Right atrium auricular region (tissue), 2 donors: ENCODE measurements around the gene ZDHHC15. TPM values are rescaled to one million over a fixed set of nuclear protein-coding genes. Genes with fewer than 3 reads are reported as not detected.
"Not testable (repeated sequence)": the region's sequence is repeated elsewhere in the genome, so short reads cannot be mapped to it uniquely, and the experiment has no call there.

Experiments used
- DNase-seq: peaks from one replicate; pipeline ENCODE4 v3.0.0-alpha.2; 2019; ENCODE audit warnings: low spot score
- H3K27ac ChIP-seq, 2 donors: fragments of 200-600 bp; sonication (generic); 1 replicate in 1 of 2; 2 replicates in 1 of 2; pipeline ENCODE4 v1.5.1; 2016 to 2019
- H3K27me3 ChIP-seq, 2 donors: fragments of 200-600 bp; sonication (generic); one replicate each; pipeline versions ENCODE4 v1.5.1 to v1.6.0; 2017 to 2019
- H3K36me3 ChIP-seq: fragments of 200-600 bp; sonication (generic); one replicate; pipeline ENCODE4 v1.5.1; 2016
- H3K4me1 ChIP-seq, 2 donors: fragments of 200-600 bp; sonication (generic); one replicate each; pipeline versions ENCODE4 v1.5.1 to v1.6.0; 2017 to 2019
- H3K4me3 ChIP-seq, 2 donors: fragments of 200-600 bp; sonication (generic); 1 replicate in 1 of 2; 2 replicates in 1 of 2; pipeline ENCODE4 v1.5.1; 2017 to 2019; ENCODE audit warnings: mild to moderate bottlenecking in 1 of 2, moderate library complexity in 1 of 2
- H3K9me3 ChIP-seq, 2 donors: fragments of 200-600 bp; sonication (generic); one replicate each; pipeline ENCODE4 v1.5.1; 2019
- total RNA-seq, 2 donors: library from RNA; depleted of rRNA; stranded (reverse); fragments of >200 nt; gene quantifications; one replicate each; pipeline ENCODE4 v1.1.0, GENCODE V29; 2016
- TF ChIP-seq, protein P1 (sequence below), 2 donors: fragments of 200-600 bp; sonication (generic); IDR thresholded peaks; one replicate each; pipeline ENCODE4 v1.5.1; 2019; ENCODE audit warnings: antibody characterized with exemption in 2 of 2

Gene ZDHHC15
- total RNA-seq, 2 donors from 2014 or later, result 2.8 to 3.6 TPM

DNA sequence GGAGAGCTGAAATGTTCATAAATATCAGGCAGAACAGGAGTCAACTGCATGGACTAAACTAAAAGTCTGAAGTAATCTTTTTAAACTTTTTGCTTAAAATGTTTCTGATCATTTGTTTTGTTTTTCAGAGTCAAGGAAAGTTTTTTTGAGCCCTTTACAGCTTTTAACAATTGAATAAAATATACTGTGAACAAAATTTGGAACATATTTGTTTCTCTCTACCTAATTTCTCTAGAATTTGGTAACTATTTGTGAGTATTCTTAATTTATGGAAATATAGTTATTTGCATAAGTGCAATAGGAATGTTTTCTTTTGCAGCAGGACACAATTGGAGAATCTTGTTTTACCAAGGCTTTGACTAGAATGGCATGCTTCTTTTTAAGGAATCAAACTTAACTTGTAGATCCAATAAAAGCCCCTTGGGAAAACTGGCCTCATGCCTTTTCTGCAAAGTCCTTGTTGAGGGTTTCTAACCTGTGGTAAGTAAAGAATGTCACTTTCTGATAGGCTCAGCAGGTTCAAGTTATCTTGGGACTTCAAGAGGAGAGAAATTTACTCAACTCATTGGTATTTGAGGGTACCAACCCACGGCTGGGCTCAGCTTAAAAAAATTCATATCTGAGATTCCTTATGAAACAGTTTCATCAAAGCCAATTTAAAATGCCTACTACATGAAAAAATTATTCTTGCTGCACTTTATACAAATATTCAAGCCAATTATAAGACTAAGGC lies 157.4 kb downstream of the ZDHHC15 start:
- no peaks in the 10 kb centered on the region for H3K4me1 ChIP-seq
- no peaks in the 10 kb centered on the region for H3K27me3 ChIP-seq
- TF ChIP-seq, protein P1, sequence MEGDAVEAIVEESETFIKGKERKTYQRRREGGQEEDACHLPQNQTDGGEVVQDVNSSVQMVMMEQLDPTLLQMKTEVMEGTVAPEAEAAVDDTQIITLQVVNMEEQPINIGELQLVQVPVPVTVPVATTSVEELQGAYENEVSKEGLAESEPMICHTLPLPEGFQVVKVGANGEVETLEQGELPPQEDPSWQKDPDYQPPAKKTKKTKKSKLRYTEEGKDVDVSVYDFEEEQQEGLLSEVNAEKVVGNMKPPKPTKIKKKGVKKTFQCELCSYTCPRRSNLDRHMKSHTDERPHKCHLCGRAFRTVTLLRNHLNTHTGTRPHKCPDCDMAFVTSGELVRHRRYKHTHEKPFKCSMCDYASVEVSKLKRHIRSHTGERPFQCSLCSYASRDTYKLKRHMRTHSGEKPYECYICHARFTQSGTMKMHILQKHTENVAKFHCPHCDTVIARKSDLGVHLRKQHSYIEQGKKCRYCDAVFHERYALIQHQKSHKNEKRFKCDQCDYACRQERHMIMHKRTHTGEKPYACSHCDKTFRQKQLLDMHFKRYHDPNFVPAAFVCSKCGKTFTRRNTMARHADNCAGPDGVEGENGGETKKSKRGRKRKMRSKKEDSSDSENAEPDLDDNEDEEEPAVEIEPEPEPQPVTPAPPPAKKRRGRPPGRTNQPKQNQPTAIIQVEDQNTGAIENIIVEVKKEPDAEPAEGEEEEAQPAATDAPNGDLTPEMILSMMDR (IDR thresholded peaks at IDR 0.05), result no peak
- H3K27ac ChIP-seq, result no peak overlapping the region
- H3K9me3 ChIP-seq, result no peaks in the 10 kb centered on the region
- no peaks in the 10 kb centered on the region for H3K36me3 ChIP-seq
- DNase-seq, result no peak
- H3K4me3 ChIP-seq, result no peak overlapping the region

- H3K36me3 ChIP-seq, result no peaks in the 10 kb centered on the region
- H3K4me1 ChIP-seq, result no peaks in the 10 kb centered on the region
- no peak overlapping the region for H3K4me3 ChIP-seq
- H3K27ac ChIP-seq, result no peak overlapping the region
- no peaks in the 10 kb centered on the region for H3K9me3 ChIP-seq
- DNase-seq, result no peak
- no peaks in the 10 kb centered on the region for H3K27me3 ChIP-seq
- TF ChIP-seq, protein P1 (IDR thresholded peaks at IDR 0.05), result no peak
Measured at GRCh38 chrX:75361788-75362187, 161.0 kb downstream of the ZDHHC15 start.

- not testable (repeated sequence) for H3K27ac ChIP-seq, H3K4me1 ChIP-seq, DNase-seq, H3K27me3 ChIP-seq, H3K4me3 ChIP-seq, H3K36me3 ChIP-seq
- peaks cover 0 to 16% of the 10 kb centered on the region in 2 donors for H3K9me3 ChIP-seq
Measured at GRCh38 chrX:75348601-75349000, 174.2 kb downstream of the ZDHHC15 start.

DNA sequence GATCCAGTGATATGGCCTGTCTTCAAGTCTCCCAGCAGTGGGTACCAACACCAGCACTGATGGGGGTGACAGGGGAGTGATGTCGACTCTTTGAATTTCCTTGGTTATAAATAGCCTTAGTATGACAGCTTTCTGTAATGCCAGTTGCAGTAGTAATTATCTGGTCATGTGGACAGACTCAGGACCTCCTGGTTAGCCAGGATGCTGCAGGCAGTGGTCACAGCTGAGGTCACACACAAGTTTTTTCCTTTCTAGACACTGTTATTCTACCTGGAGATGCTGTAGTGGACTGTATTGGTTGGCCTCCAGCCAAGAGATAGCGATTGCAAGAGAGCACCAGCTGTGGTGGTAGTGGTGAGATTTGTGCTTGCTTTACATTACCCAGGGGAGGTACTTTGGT lies 185.3 kb downstream of the ZDHHC15 start:
- H3K4me3 ChIP-seq, result no peak overlapping the region
- H3K27me3 ChIP-seq, result no peaks in the 10 kb centered on the region
- no peaks in the 10 kb centered on the region for H3K36me3 ChIP-seq
- no peak overlapping the region for H3K27ac ChIP-seq
- H3K9me3 ChIP-seq, result peaks cover 0 to 20% of the 10 kb centered on the region in 2 donors
- TF ChIP-seq, protein P1 (IDR thresholded peaks at IDR 0.05), result no peak
- no peak for DNase-seq
- no peaks in the 10 kb centered on the region for H3K4me1 ChIP-seq

- TF ChIP-seq, protein P1 (IDR thresholded peaks at IDR 0.05), result no peak
- H3K27me3 ChIP-seq, result no peaks in the 10 kb centered on the region
- no peaks in the 10 kb centered on the region for H3K4me1 ChIP-seq
- H3K27ac ChIP-seq, result no peak overlapping the region
- DNase-seq, result no peak
- peaks cover 0 to 27% of the 10 kb centered on the region in 2 donors for H3K9me3 ChIP-seq
- H3K4me3 ChIP-seq, result no peak overlapping the region
- H3K36me3 ChIP-seq, result no peaks in the 10 kb centered on the region
Measured at GRCh38 chrX:75335127-75335458, 187.7 kb downstream of the ZDHHC15 start.

DNA sequence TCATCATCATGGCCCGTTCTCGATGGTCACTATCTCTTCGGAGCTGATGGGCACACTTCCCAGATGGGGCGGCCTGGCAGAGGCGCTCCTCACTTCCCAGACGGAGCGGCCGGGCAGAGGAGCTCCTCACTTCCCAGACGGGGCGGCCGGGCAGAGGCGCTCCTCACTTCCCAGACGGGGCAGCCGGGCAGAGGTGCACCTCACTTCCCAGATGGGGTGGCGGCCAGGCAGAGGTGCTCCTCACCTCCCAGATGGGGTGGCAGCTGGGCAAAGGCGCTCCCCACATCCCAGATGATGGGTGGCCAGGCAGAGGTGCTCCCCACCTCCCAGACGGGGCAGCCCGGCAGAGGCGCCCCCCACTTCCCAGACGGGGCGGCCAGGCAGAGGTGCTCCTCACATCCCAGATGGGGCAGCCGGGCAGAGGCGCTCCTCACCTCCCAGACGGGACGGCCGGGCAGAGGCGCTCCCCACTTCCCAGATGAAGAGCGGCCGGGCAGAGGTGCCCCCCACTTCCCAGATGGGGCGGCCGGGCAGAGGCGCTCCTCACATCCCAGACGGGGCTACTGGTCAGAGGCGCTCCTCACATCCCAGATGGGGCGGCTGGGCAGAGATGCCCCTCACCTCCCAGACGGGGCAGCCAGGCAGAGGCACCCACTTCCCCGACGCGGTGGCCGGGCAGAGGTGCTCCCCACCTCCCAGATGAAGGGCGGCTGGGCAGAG lies 188.3 kb downstream of the ZDHHC15 start:
- H3K27me3 ChIP-seq, H3K36me3 ChIP-seq, H3K4me3 ChIP-seq, DNase-seq, H3K27ac ChIP-seq, H3K4me1 ChIP-seq: not testable (repeated sequence)
- H3K9me3 ChIP-seq, result peaks cover 0 to 27% of the 10 kb centered on the region in 2 donors
